NCI-H748 (cell line): Measurements from ENCODE around the gene SNAI3.

ENCODE experiments used
- DNase-seq: peaks from one replicate; lab custom pipeline; 2025; ENCODE audit not compliant: unreplicated experiment; lab: John Stamatoyannopoulos, UW

The SNAI3 gene

GRCh38 chr16:88721815-88722755, 35.8 kb upstream of the SNAI3 start:
- no peak for DNase-seq

- DNase-seq, result no peak
These were observed 34.9 kb upstream of the SNAI3 start for GRCh38 chr16:88721236-88721635.

DNA sequence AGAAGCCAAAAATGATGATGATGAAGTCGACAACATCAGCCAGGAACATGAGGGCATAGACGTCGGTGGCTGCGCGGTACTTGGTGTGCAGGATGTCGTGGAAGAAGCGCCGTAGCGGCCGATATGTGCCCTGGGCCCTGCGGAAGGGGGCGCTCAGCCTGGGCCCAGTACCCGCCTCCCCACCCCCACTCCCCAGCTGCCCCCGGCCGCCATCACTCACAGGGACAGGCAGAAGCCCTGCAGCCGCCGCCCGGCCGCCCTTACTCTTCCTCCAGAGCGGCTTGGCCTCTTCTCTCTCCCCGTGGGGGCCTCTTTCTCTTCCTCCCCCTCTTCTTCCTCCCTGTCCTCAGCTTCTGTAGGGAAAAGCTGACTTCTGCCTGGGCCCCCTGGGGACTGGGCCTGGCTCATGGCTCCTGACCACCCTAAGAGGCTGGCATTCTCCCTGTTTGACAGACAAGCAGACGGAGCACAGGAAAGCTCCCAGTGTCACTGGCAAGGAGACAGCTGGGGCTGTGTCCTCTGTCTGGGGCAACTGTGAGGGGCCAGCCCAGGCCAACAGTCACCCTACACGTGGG, 34.2 kb upstream of the SNAI3 start:
- no peak for DNase-seq

DNA sequence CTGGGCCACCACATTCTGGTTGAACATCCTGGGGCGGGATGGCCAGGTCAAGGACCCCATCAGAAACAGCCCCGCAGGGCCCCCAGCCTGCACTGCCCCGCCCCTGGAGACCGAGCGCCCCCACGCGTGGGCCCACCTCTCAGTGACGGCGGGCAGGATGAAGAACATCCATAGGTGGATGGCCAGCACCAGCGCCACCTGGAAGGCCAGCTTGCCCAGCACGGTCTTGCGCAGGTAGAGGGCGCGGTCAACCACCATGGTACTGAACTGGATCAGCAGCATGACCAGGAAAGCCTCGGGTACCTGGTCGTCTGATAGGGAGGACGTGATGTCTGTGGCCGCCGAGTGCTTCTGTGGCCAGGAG, 33.6 kb upstream of the SNAI3 start:
- no peak for DNase-seq

GRCh38 chr16:88719267-88719932, 33.1 kb upstream of the SNAI3 start:
- no peak for DNase-seq

DNA sequence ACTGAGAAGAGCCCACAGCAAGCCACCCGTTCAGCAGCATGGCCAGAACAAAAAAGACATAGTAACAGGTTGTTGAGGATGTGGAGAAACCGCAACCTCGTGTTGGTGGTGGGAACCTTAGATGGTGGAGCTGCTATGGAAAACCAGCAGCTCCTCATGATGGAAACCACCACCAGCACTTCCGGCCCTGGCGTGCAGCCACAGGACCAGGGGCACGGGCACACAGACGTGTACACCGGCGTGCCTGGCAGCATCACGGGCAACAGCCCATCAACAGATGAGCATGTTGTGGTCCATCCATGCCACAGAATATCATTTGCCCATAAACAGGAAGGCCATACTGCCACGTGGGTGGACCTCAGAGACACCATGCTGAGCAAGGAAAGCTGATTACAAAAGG, 31.9 kb upstream of the SNAI3 start:
- DNase-seq, result no peak

DNA sequence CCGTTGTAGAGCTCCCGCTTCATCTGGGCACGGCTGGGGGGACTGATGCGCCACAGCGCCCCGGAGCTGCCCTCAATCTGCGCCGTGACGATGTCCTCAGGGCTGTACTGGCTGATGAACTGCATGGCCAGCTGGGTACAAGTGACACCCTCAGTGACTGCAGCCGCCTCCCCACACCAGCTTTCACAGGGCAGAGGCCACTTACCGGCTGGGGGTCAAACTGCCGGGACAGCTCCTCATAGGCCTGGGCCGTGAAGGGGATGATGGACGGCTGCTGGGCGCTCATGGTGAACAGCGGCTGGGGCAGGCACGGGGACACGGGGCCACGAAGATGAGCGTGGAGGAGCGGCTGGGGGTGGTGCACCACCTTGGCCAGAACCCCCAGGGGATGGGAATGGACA, 30.3 kb upstream of the SNAI3 start:
- DNase-seq, result no peak

DNA sequence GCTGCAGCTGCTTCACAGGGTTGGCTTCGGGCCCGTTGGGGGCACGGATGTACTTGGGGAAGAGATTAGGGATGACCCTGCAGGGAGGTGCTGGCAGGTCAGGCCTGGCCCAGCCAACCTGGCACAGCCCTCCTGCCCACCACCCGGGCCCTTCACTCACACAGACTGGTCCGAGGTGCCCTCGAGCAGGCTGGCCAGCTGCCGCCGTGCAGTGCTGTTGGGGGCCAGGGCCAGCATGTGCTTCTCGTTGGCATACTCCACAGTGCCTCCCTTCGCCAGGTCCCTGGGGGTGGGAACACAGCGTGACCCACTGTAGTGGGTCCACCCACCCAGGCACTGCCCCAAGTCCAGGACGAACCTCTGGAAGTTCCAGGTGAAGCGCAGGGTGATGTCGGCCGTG, 29.9 kb upstream of the SNAI3 start:
- no peak for DNase-seq

GRCh38 chr16:88715312-88716190, 29.2 kb upstream of the SNAI3 start:
- DNase-seq, result no peak

- no peak for DNase-seq
These were observed 28.4 kb upstream of the SNAI3 start for GRCh38 chr16:88714420-88715302.

GRCh38 chr16:88713568-88714419, 27.5 kb upstream of the SNAI3 start:
- DNase-seq, result no peak

DNA sequence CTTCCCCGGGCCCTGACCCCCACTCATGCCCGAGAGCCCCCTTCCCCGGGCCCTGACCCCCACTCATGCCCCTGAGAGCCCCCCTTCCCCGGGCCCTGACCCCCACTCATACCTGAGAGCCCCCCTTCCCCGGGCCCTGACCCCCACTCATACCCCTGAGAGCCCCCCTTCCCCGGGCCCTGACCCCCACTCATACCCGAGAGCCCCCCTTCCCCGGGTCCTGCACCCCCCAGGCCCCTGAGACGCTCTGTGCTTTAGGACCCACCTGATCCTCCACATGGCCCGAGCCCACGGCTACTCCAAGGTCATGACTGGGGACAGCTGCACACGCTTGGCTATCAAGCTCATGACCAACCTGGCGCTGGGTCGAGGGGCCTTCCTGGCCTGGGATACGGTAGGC, 26.7 kb upstream of the SNAI3 start:
- DNase-seq, result no peak

DNA sequence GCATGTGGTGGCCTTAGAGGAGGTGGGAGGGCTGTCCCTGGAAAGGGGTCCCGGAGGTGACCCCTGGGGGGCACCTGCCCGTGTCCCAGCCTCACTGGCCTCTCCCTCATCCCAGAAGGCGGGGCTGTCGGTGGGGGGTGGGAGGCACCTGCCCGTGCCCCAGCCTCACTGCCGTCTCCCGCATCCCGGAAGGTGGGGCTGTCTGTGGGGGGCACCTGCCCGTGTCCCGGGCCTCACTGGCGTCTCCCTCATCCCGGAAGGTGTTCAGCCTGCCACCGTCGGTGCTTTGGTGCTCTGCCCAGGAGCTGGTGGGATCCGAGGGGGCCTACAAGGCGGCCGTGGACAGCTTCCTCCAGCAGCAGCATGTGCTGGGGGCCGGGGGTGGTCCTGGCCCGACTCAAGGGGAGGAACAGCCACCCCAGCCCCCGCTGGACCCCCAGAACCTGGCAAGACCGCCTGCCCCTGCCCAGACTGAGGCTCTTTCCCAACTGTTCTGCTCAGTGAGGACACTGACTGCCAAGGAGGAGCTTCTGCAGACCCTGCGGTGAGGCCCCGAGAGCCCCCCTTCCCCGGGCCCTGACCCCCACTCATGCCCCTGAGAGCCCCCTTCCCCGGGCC, 26.2 kb upstream of the SNAI3 start:
- no peak for DNase-seq

GRCh38 chr16:88711750-88712340, 25.5 kb upstream of the SNAI3 start:
- no peak for DNase-seq

- DNase-seq, result no peak
These were observed 24.2 kb upstream of the SNAI3 start for GRCh38 chr16:88710556-88710955.

DNA sequence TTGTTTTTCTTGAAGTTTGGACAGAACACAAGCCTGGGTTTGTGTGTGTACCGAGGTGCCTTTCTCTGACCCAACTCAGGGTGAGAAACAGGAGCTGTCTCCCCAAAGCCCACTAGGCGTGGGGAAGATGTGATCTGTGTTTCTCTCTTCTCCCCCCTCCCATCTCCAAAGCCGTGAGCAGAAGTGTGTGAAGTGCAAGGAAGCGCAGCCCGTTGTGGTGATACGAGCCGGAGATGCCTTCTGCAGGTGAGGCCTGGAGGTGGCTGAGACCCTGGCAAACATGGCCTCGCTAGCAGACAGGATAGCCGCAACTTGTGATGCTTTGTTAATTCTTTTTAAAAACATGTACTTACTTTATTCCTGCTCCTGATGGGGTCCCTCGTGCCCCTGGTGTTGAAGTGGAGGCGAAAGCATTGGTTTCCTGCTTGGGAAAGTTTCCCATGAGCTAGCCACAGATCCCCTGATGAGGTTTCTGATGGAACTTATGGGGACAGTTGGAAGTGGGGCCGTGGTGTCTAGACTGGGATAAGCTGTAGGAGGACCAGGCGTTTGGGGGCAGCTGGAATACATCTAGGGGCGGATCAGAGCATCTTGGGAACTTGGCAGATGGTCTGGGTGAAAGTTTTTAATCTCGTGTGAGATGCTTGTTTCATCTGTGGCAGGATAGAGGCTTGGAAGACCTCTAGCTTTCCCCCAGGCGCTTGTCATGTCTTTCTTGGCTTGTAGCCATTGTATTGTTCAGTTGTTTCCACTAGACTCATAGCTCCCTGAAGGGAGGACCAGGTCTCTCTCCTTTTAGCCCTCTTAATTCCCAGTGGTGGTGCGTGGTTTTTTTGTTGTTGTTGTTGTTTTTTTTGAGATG, 20.9 kb upstream of the SNAI3 start:
- DNase-seq, result no peak

GRCh38 chr16:88706229-88706964, 20.1 kb upstream of the SNAI3 start, which contains the start of the genes CTU2 and RNF166:
TSS of gene CTU2 (plus strand) at chr16:88706503. CDS start at chr16:88706531, 28 bp downstream.
TSS of gene RNF166 (minus strand) at chr16:88706408. CDS start at chr16:88706325, 83 bp downstream.
- peak; percentile 84 for DNase-seq
